Suprapubic skin (tissue), 3 donors: ENCODE measurements around the gene PLA2G6.

Experiments
- CTCF ChIP-seq, 2 donors: fragments of 200-600 bp in 1 of 2; fragments of 450-650 bp in 1 of 2; sonication (generic) in 1 of 2; IDR thresholded peaks; one replicate each; pipeline ENCODE4 v1.5.1; 2016 to 2019; ENCODE audit warnings: antibody characterized with exemption in 2 of 2, mild to moderate bottlenecking in 1 of 2, moderate library complexity in 1 of 2
- EP300 ChIP-seq: sonication (generic); formaldehyde crosslinking; IDR thresholded peaks from one replicate; pipeline ENCODE4 v1.6.1; 2017; ENCODE audit warnings: antibody characterized with exemption

- TF ChIP-seq CTCF (IDR thresholded peaks at IDR 0.05) (no peak), EP300 (no peak)
These were observed 37.3 kb upstream of the PLA2G6 start for GRCh38 chr22:38218661-38219622.
